IMR-90 (cell line): ENCODE data around the gene IL31RA. TPM values are rescaled to one million over a fixed set of nuclear protein-coding genes. Genes with fewer than 3 reads are reported as not detected.

Experiments used
- ATAC-seq: fragments of 200-7000 bp; cut with Tn5 transposase; 2 replicates; pipeline ENCODE4 v1.9.1; 2020; ENCODE audit warnings: low read depth, mild to moderate bottlenecking, moderate library complexity
- BruUV-seq: library from RNA; stranded (reverse); fragments of 400-500 nt; replicated peaks from 2 replicates; lab custom pipeline; 2021; lab: Mats Ljungman, UMichigan
- CTCF ChIA-PET: fragments of 300-600 bp; formaldehyde crosslinking; extraction: SDS; loops from one replicate; lab custom pipeline; 2021; ENCODE audit warnings: antibody characterized with exemption; lab: Yijun Ruan, JAX
- POLR2A ChIA-PET: fragments of 300-600 bp; sonication (Branson Sonifier 250); formaldehyde crosslinking; loops from one replicate; lab custom pipeline; 2022; ENCODE audit warnings: antibody characterized with exemption; ENCODE audit not compliant: unreplicated experiment; lab: Charles Lee
- DNase-seq: peaks from one replicate; pipeline ENCODE4 v3.0.0; 2013
- H2AFZ ChIP-seq: replicated peaks from 2 replicates; pipeline ENCODE3; 2013; ENCODE audit warnings: low read length, mild to moderate bottlenecking; ENCODE audit not compliant: poor library complexity
- H2AK5ac ChIP-seq: 2 replicates; pipeline ENCODE4 v1.6.1; 2013; ENCODE audit warnings: low read depth, low read length, inconsistent platforms
- H2AK9ac ChIP-seq: replicated peaks from 2 replicates; pipeline ENCODE3; 2013; ENCODE audit warnings: mild to moderate bottlenecking, low read depth, low read length, moderate library complexity; ENCODE audit not compliant: poor library complexity
- H2BK120ac ChIP-seq: 2 replicates; pipeline ENCODE4 v1.6.1; 2013; ENCODE audit warnings: low read depth, low read length, inconsistent platforms
- H2BK15ac ChIP-seq: 3 replicates; pipeline ENCODE4 v1.6.1; 2013; ENCODE audit warnings: low read depth, low read length, inconsistent platforms
- H2BK20ac ChIP-seq: 2 replicates; pipeline ENCODE4 v1.6.1; 2013; ENCODE audit warnings: low read depth, mild to moderate bottlenecking, inconsistent platforms, low read length, moderate library complexity
- H2BK5ac ChIP-seq: 2 replicates; pipeline ENCODE4 v1.6.1; 2013; ENCODE audit warnings: mild to moderate bottlenecking, low read depth, low read length, inconsistent platforms; ENCODE audit not compliant: poor library complexity, severe bottlenecking
- H3K14ac ChIP-seq: replicated peaks from 2 replicates; pipeline ENCODE4 v1.6.1; 2013; ENCODE audit warnings: low read depth, low read length, inconsistent platforms
- H3K18ac ChIP-seq: 2 replicates; pipeline ENCODE4 v1.6.1; 2013; ENCODE audit warnings: low read depth, low read length, control low read depth
- H3K23ac ChIP-seq: 2 replicates; pipeline ENCODE4 v1.6.1; 2013; ENCODE audit warnings: low read depth, low read length, inconsistent platforms
- H3K27ac ChIP-seq: 2 replicates; pipeline ENCODE4 v1.5.1; 2013; ENCODE audit warnings: mild to moderate bottlenecking, control low read depth, low read length; ENCODE audit not compliant: insufficient read depth
- H3K27me3 ChIP-seq: 2 replicates; pipeline ENCODE4 v1.6.1; 2013; ENCODE audit warnings: low read length; ENCODE audit not compliant: control insufficient read depth, insufficient read depth
- H3K36me3 ChIP-seq: 2 replicates; pipeline ENCODE4 v1.6.1; 2013; ENCODE audit warnings: low read length, mixed read lengths; ENCODE audit not compliant: control insufficient read depth, insufficient read depth
- H3K4ac ChIP-seq: 2 replicates; pipeline ENCODE4 v1.6.1; 2013; ENCODE audit warnings: low read depth, low read length, inconsistent platforms
- H3K4me1 ChIP-seq: 2 replicates; pipeline ENCODE4 v1.6.1; 2013; ENCODE audit warnings: low read length, mixed read lengths; ENCODE audit not compliant: control insufficient read depth, insufficient read depth
- H3K4me2 ChIP-seq: 2 replicates; pipeline ENCODE4 v1.6.1; 2013; ENCODE audit warnings: low read depth, mild to moderate bottlenecking, control low read depth, low read length, moderate library complexity
- H3K4me3 ChIP-seq: 2 replicates; pipeline ENCODE4 v1.5.1; 2013; ENCODE audit warnings: low read depth, mild to moderate bottlenecking, control low read depth, low read length, moderate library complexity; ENCODE audit not compliant: insufficient read depth
- H3K56ac ChIP-seq: 2 replicates; pipeline ENCODE4 v1.6.1; 2013; ENCODE audit warnings: low read length, inconsistent platforms; ENCODE audit not compliant: insufficient read depth; ENCODE audit errors: extremely low read depth
- H3K79me1 ChIP-seq, 2 experiments: 2 replicates each; pipeline ENCODE4 v1.6.1; 2013; ENCODE audit warnings: low read length in 2 of 2, inconsistent platforms in 1 of 2, low read depth in 1 of 2
- H3K9ac ChIP-seq: 2 replicates; pipeline ENCODE4 v1.6.1; 2013; ENCODE audit warnings: low read depth, low read length, control low read depth
- H3K9me1 ChIP-seq: 2 replicates; pipeline ENCODE4 v1.6.1; 2013; ENCODE audit warnings: low read length, inconsistent platforms; ENCODE audit not compliant: insufficient read depth
- H3K9me3 ChIP-seq: 2 replicates; pipeline ENCODE4 v1.6.1; 2013; ENCODE audit warnings: low read length; ENCODE audit not compliant: control insufficient read depth, insufficient read depth
- H4K20me1 ChIP-seq: 2 replicates; pipeline ENCODE4 v1.6.1; 2013; ENCODE audit warnings: low read length, inconsistent platforms; ENCODE audit not compliant: insufficient read depth
- H4K5ac ChIP-seq: 2 replicates; pipeline ENCODE4 v1.6.1; 2013; ENCODE audit warnings: mild to moderate bottlenecking, low read depth, low read length, control low read depth
- H4K8ac ChIP-seq, 2 experiments: 2 replicates each; pipeline ENCODE4 v1.6.1; 2013; ENCODE audit warnings: low read depth in 2 of 2, low read length in 2 of 2, control low read depth in 1 of 2, inconsistent platforms in 1 of 2
- H4K91ac ChIP-seq: 2 replicates; pipeline ENCODE4 v1.6.1; 2013; ENCODE audit warnings: low read depth, low read length, inconsistent platforms; ENCODE audit not compliant: insufficient read depth
- CTCF ChIP-seq: conservative IDR thresholded peaks from 2 replicates; pipeline ENCODE4 v1.5.1; 2012; ENCODE audit warnings: mild to moderate bottlenecking, low read depth, low read length, improper control_type of control experiment
- RAD21 ChIP-seq: IDR thresholded peaks from 2 replicates; pipeline ENCODE4 v1.6.1; 2012; ENCODE audit warnings: low read length, improper control_type of control experiment
- WGBS, 2 experiments: methylation state at CpG; one replicate each; pipeline versions ENCODE4 v1.1.5 to v1.1.7; 2013; ENCODE audit warnings: missing lambda C conversion rate in 2 of 2; ENCODE audit not compliant: insufficient read length in 1 of 2; ENCODE audit errors: extremely low coverage in 2 of 2; 5-methylcytosine and 5-hydroxymethylcytosine counted together
- dilution Hi-C: fragments of 300-500 bp; cut with HindIII; formaldehyde crosslinking; loops from one replicate; pipeline ENCODE4 v1.14.3; 2018; ENCODE audit warnings: low sequenced_read_pairs; ENCODE audit not compliant: unreplicated experiment
- in situ Hi-C: fragments of 300-500 bp; cut with MboI; formaldehyde crosslinking; loops from 3 replicates; pipeline ENCODE4 v1.14.3; 2019; ENCODE audit warnings: low sequenced_read_pairs, inconsistent platforms, mixed read lengths
- intact Hi-C: fragments of 100-400 bp; cut with micrococcal nuclease; formaldehyde crosslinking; loops from 2 replicates; pipeline ENCODE4 v1.10.0; 2022
- polyA plus RNA-seq, 3 experiments: library from polyadenylated mRNA; depleted of rRNA; stranded (reverse); fragments of >200 nt; gene quantifications; 2 replicates each; pipeline ENCODE4 v1.2.3, GENCODE V29; 2012; ENCODE audit warnings: low replicate concordance in 1 of 3
- total RNA-seq: library from RNA; depleted of rRNA; stranded (reverse); fragments of >200 nt; gene quantifications from 2 replicates; pipeline ENCODE4 v1.2.3, GENCODE V29; 2012
- TF ChIP-seq, protein P1 (sequence below): fragments of 150-350 bp; IDR thresholded peaks from 2 replicates; pipeline ENCODE4 v1.6.1; 2017; ENCODE audit warnings: mild to moderate bottlenecking, antibody characterized with exemption, low read length, low read depth

The IL31RA gene
- total and polyA plus RNA-seq, 2 of the 4 experiments (the other 2 are of a cell fraction), result 0.39 to 0.90 TPM

GRCh38 chr5:55933377-55934114 is 82.4 kb downstream of the IL31RA start (continued):
- no peak for TF ChIP-seq RAD21

GRCh38 chr5:55934115-55934613 is 83.0 kb downstream of the IL31RA start:
- Histone ChIP-seq H3K23ac (no peak overlapping the region), H3K18ac (no peak overlapping the region), H3K27ac (no peak overlapping the region), H3K4me2 (no peak overlapping the region), H3K14ac (no peak overlapping the region), H2BK15ac (no peak overlapping the region), H2BK5ac (no peak overlapping the region), H4K5ac (no peak overlapping the region), H2AFZ (no peak overlapping the region), H4K8ac (no peak overlapping the region), H3K9me1 (no peaks in the 10 kb centered on the region), H2BK120ac (no peak overlapping the region), H3K4me1 (no peaks in the 10 kb centered on the region), H3K4ac (no peak overlapping the region), H4K20me1 (peaks cover 6% of the 10 kb centered on the region; the same call in 1 of the 2 replicates), H3K9ac (no peak overlapping the region), H2AK9ac (no peak overlapping the region), H3K27me3 (no peaks in the 10 kb centered on the region), H3K36me3 (peaks cover 9% of the 10 kb centered on the region), H4K91ac (no peak overlapping the region), H3K9me3 (no peaks in the 10 kb centered on the region), H3K79me1 (0 out of 4 replicates have a peak, but pooled peaks cover 0 to 2% of the 10 kb centered on the region in 2 experiments), H2AK5ac (no peak overlapping the region), H2BK20ac (no peak overlapping the region), H3K4me3 (no peak overlapping the region), H3K56ac (no peak overlapping the region)
- intact Hi-C loops, result loop anchor here (10.0 kb wide), 1 partner anchor 901 kb away; no protein-coding TSS in a partner anchor
- 96% methylated on average over 6 of the region's 9 CpGs; no CpG with 5 or more reads in 1 of the 2 experiments for WGBS, 2 experiments
- dilution Hi-C loops, result no loop called here
- ATAC-seq, result no peak
- in situ Hi-C loops, result no loop called here
- POLR2A ChIA-PET, result no interaction called here
- TF ChIP-seq, protein P1, sequence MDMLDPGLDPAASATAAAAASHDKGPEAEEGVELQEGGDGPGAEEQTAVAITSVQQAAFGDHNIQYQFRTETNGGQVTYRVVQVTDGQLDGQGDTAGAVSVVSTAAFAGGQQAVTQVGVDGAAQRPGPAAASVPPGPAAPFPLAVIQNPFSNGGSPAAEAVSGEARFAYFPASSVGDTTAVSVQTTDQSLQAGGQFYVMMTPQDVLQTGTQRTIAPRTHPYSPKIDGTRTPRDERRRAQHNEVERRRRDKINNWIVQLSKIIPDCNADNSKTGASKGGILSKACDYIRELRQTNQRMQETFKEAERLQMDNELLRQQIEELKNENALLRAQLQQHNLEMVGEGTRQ, result no peak
- TF ChIP-seq CTCF, result no peak
- TF ChIP-seq RAD21, result no peak
- CTCF ChIA-PET, result no interaction called here
- no TSS peak for BruUV-seq
- no peak for DNase-seq
